Cardiac muscle cell (in vitro differentiated cells and primary cell): ENCODE results near the gene AMFR. TPM values are rescaled to one million over a fixed set of nuclear protein-coding genes. Genes with fewer than 3 reads are reported as not detected.

Experiments used
- DNase-seq, 2 donors: peaks; one replicate each; pipeline versions ENCODE4 v3.0.0 to v3.0.0-alpha.2; 2010 to 2017; ENCODE audit warnings: low read depth in 1 of 2, low spot score in 1 of 2
- H3K27ac ChIP-seq: fragments of 200-600 bp; sonication (generic); 2 replicates; pipeline ENCODE4 v1.5.1; 2016
- H3K27me3 ChIP-seq: fragments of 200-600 bp; sonication (generic); 2 replicates; pipeline ENCODE4 v1.6.0; 2016; ENCODE audit warnings: control low read depth
- H3K36me3 ChIP-seq: fragments of 200-600 bp; sonication (generic); 2 replicates; pipeline ENCODE4 v1.5.1; 2016; ENCODE audit warnings: control low read depth
- H3K4me1 ChIP-seq: fragments of 200-600 bp; sonication (generic); 2 replicates; pipeline ENCODE4 v1.8.1; 2017; ENCODE audit warnings: low read depth, mild to moderate bottlenecking, mixed run types
- H3K4me3 ChIP-seq: fragments of 200-600 bp; sonication (generic); 2 replicates; pipeline ENCODE4 v1.5.1; 2016; ENCODE audit warnings: mild to moderate bottlenecking
- H3K9me3 ChIP-seq: fragments of 200-600 bp; sonication (generic); 2 replicates; pipeline ENCODE4 v1.5.1; 2017; ENCODE audit warnings: low read depth, mild to moderate bottlenecking, control low read depth
- CTCF ChIP-seq: IDR thresholded peaks from 2 replicates; pipeline ENCODE4 v1.5.1; 2012; ENCODE audit warnings: low read depth, mild to moderate bottlenecking, low read length
- polyA plus RNA-seq: library from polyadenylated mRNA; unstranded; fragments of >200 nt; fragmentation: Nextera tagmentation; extraction: Ambion mirVana; gene quantifications from 2 replicates; pipeline ENCODE4 v1.2.1, GENCODE V29; 2016
- total RNA-seq: library from RNA; depleted of rRNA; stranded (reverse); fragments of >200 nt; gene quantifications from 2 replicates; pipeline ENCODE4 v1.2.3, GENCODE V29; 2016

Gene AMFR
- total and polyA plus RNA-seq, 2 experiments from 2014 or later = 52.7 to 157 TPM

- no peak overlapping the region for H3K4me3 ChIP-seq
- H3K27me3 ChIP-seq = no peaks in the 10 kb centered on the region
- H3K4me1 ChIP-seq = peaks cover 8% of the 10 kb centered on the region
- DNase-seq = no peak
- H3K36me3 ChIP-seq = no peaks in the 10 kb centered on the region
- no peak for TF ChIP-seq CTCF
- H3K27ac ChIP-seq = no peak overlapping the region
- no peaks in the 10 kb centered on the region for H3K9me3 ChIP-seq
Measured at GRCh38 chr16:56337858-56338325, 87.5 kb downstream of the AMFR start.

- no peaks in the 10 kb centered on the region for H3K27me3 ChIP-seq
- no peak for TF ChIP-seq CTCF
- no peak overlapping the region for H3K27ac ChIP-seq
- peaks cover 8% of the 10 kb centered on the region for H3K4me1 ChIP-seq
- no peaks in the 10 kb centered on the region for H3K9me3 ChIP-seq
- DNase-seq = no peak
- no peak overlapping the region for H3K4me3 ChIP-seq
- no peaks in the 10 kb centered on the region for H3K36me3 ChIP-seq
Measured at GRCh38 chr16:56337131-56337857, 88.1 kb downstream of the AMFR start.

GRCh38 chr16:56336711-56337110, 88.6 kb downstream of the AMFR start:
- no peak for TF ChIP-seq CTCF
- Histone ChIP-seq H3K4me3 (no peak overlapping the region), H3K36me3 (no peaks in the 10 kb centered on the region), H3K27ac (no peak overlapping the region), H3K27me3 (no peaks in the 10 kb centered on the region), H3K9me3 (no peaks in the 10 kb centered on the region), H3K4me1 (peaks cover 9% of the 10 kb centered on the region)
- no peak for DNase-seq

GRCh38 chr16:56336071-56336688, 89.2 kb downstream of the AMFR start:
- Histone ChIP-seq H3K36me3 (no peaks in the 10 kb centered on the region), H3K9me3 (no peaks in the 10 kb centered on the region), H3K4me1 (peaks cover 11% of the 10 kb centered on the region), H3K27ac (no peak overlapping the region), H3K27me3 (no peaks in the 10 kb centered on the region), H3K4me3 (no peak overlapping the region)
- peak; percentile 4 to 82 for DNase-seq
- no peak for TF ChIP-seq CTCF

DNA sequence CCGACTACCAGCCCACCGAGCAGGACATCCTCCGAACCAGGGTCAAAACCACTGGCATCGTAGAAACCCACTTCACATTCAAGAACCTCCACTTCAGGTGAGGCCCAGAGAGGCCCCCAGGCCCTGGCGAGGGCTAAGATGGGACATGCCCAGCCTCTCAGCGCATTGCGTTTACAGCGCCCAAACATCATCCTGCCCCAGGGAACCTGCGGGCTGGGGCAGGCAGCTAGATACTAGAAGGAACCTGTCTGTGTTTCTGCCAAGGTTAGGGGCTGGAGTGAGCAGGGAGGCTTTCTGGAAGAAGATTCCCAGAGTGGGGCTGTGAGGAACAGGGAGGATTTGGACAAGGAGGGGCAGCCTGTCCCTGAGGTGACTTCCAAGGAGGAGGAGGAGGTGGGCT, 90.6 kb downstream of the AMFR start:
- Histone ChIP-seq H3K4me3 (no peak overlapping the region), H3K9me3 (no peaks in the 10 kb centered on the region)

More for the DNA sequence above, 90.6 kb downstream of the AMFR start:
- no peak for TF ChIP-seq CTCF
- Histone ChIP-seq H3K27me3 (no peaks in the 10 kb centered on the region), H3K27ac (no peak overlapping the region), H3K4me1 (peaks cover 11% of the 10 kb centered on the region), H3K36me3 (no peaks in the 10 kb centered on the region)
- DNase-seq = no peak
